Endothelial cell of umbilical vein (primary cell): ENCODE measurements around the gene PCDHA7. TPM values are rescaled to one million over a fixed set of nuclear protein-coding genes. Genes with fewer than 3 reads are reported as not detected.

Source experiments
- BruUV-seq: library from RNA; stranded (reverse); fragments of 400-500 nt; replicated peaks from 2 replicates; lab custom pipeline; 2021; lab: Mats Ljungman, UMichigan
- CTCF ChIA-PET: fragments of 300-600, 350-600 bp; sonication (Branson Sonifier 250); formaldehyde crosslinking; loops from one replicate; lab custom pipeline; 2021; ENCODE audit warnings: antibody characterized with exemption, inconsistent platforms; lab: Charles Lee
- POLR2A ChIA-PET: fragments of 300-600, 350-600 bp; sonication (Branson Sonifier 250); formaldehyde crosslinking; loops from one replicate; lab custom pipeline; 2021; ENCODE audit warnings: antibody characterized with exemption, inconsistent platforms; lab: Charles Lee
- DNase-seq: peaks from one replicate; pipeline ENCODE4 v3.0.0-alpha.2; 2011; ENCODE audit warnings: low read depth, low spot score
- FAIRE-seq: peaks from 2 replicates; lab custom pipeline; 2011; peaks lifted over from hg19 to GRCh38; lab: Jason Lieb, UNC
- H2AFZ ChIP-seq: 2 replicates; pipeline ENCODE4 v1.6.0; 2012; ENCODE audit warnings: low read depth, low read length, control low read depth, inconsistent platforms
- H3K27ac ChIP-seq: 2 replicates; pipeline ENCODE4 v1.5.1; 2011; ENCODE audit warnings: low read depth, mild to moderate bottlenecking, control low read depth, low read length, moderate library complexity; ENCODE audit not compliant: insufficient read depth
- H3K27me3 ChIP-seq, 2 experiments: 2 replicates each; pipeline versions ENCODE4 v1.6.0 to v1.6.1; 2011; ENCODE audit warnings: low read length in 2 of 2, mixed read lengths in 1 of 2; ENCODE audit not compliant: control insufficient read depth in 2 of 2, insufficient read depth in 2 of 2
- H3K36me3 ChIP-seq, 2 experiments: 2 replicates in 1 of 2; 3 replicates in 1 of 2; pipeline ENCODE4 v1.5.1; 2011; ENCODE audit warnings: low read length in 2 of 2, mild to moderate bottlenecking in 1 of 2, moderate library complexity in 1 of 2; ENCODE audit not compliant: control insufficient read depth in 2 of 2, insufficient read depth in 2 of 2; ENCODE audit errors: extremely low read depth in 1 of 2
- H3K4me1 ChIP-seq: 3 replicates; pipeline ENCODE4 v1.5.1; 2011; ENCODE audit warnings: mild to moderate bottlenecking, low read length; ENCODE audit not compliant: control insufficient read depth, insufficient read depth; ENCODE audit errors: extremely low read depth
- H3K4me2 ChIP-seq: 2 replicates; pipeline ENCODE4 v1.6.1; 2011; ENCODE audit warnings: low read length, control low read depth, mixed read lengths; ENCODE audit not compliant: insufficient read depth
- H3K4me3 ChIP-seq, 3 experiments: fragments of 200-600 bp in 1 of 3; sonication (generic), shearing (Covaris generic) in 1 of 3; replicated peaks in 1 of 3; 2 replicates each; pipeline ENCODE4 v1.5.1; 2011 to 2016; ENCODE audit warnings: control low read depth in 3 of 3, low read length in 3 of 3, mild to moderate bottlenecking in 2 of 3, inconsistent platforms in 1 of 3, low read depth in 1 of 3, moderate library complexity in 1 of 3; ENCODE audit not compliant: insufficient read depth in 1 of 3
- H3K79me2 ChIP-seq: 2 replicates; pipeline ENCODE4 v1.6.0; 2012; ENCODE audit warnings: low read length, inconsistent platforms; ENCODE audit not compliant: control insufficient read depth, insufficient read depth
- H3K9ac ChIP-seq: replicated peaks from 2 replicates; pipeline ENCODE3; 2011; ENCODE audit warnings: low read length, control low read depth; ENCODE audit not compliant: insufficient read depth; ENCODE audit errors: extremely low read depth
- H3K9me1 ChIP-seq: replicated peaks from 3 replicates; pipeline ENCODE4 v1.6.0; 2011; ENCODE audit warnings: mild to moderate bottlenecking, low read length; ENCODE audit not compliant: control insufficient read depth, insufficient read depth; ENCODE audit errors: extremely low read depth
- H3K9me3 ChIP-seq: replicated peaks from 2 replicates; pipeline ENCODE4 v1.5.1; 2012; ENCODE audit warnings: low read length, inconsistent platforms; ENCODE audit not compliant: control insufficient read depth, insufficient read depth
- H4K20me1 ChIP-seq: replicated peaks from 2 replicates; pipeline ENCODE3; 2011; ENCODE audit warnings: mild to moderate bottlenecking, low read length; ENCODE audit not compliant: control insufficient read depth, insufficient read depth; ENCODE audit errors: extremely low read depth
- EZH2 ChIP-seq: IDR thresholded peaks from 2 replicates; pipeline ENCODE4 v1.6.1; 2012; ENCODE audit warnings: borderline replicate concordance, low read depth, mild to moderate bottlenecking, moderate library complexity, low read length, inconsistent platforms; ENCODE audit not compliant: severe bottlenecking
- FOS ChIP-seq: IDR thresholded peaks from 2 replicates; pipeline ENCODE4 v1.6.1; 2011; ENCODE audit warnings: mild to moderate bottlenecking, low read length, moderate library complexity, borderline replicate concordance; ENCODE audit not compliant: insufficient read depth
- GATA2 ChIP-seq: IDR thresholded peaks from 2 replicates; pipeline ENCODE4 v1.7.0; 2011; ENCODE audit warnings: low read depth, mild to moderate bottlenecking, moderate library complexity, mixed read lengths, low read length; ENCODE audit not compliant: insufficient read length, insufficient read depth
- JUN ChIP-seq: IDR thresholded peaks from 2 replicates; pipeline ENCODE4 v1.6.1; 2011; ENCODE audit warnings: borderline replicate concordance, low read depth; ENCODE audit not compliant: insufficient read length, insufficient read depth
- MYC ChIP-seq: IDR thresholded peaks from one replicate; pipeline ENCODE4 v1.6.1; 2011; ENCODE audit warnings: mild to moderate bottlenecking, low read depth, low read length
- POLR2A ChIP-seq: IDR thresholded peaks from 2 replicates; pipeline ENCODE4 v1.6.1; 2012; ENCODE audit warnings: low read depth, mild to moderate bottlenecking, control low read depth, low read length
- POLR2AphosphoS5 ChIP-seq: IDR thresholded peaks from 2 replicates; pipeline ENCODE4 v1.6.1; 2012; ENCODE audit warnings: low read depth, mild to moderate bottlenecking, control low read depth, low read length, moderate library complexity; ENCODE audit not compliant: insufficient read depth
- dilution Hi-C: fragments of 300-500 bp; cut with MboI; formaldehyde crosslinking; loops from one replicate; pipeline ENCODE4 v1.15.0; 2019; ENCODE audit warnings: low sequenced_read_pairs; ENCODE audit not compliant: extremely low pct_ligation_motif_present
- intact Hi-C: fragments of 100-400 bp; cut with micrococcal nuclease; formaldehyde crosslinking; loops from one replicate; pipeline ENCODE4 v1.10.0; 2022
- polyA plus RNA-seq, 4 experiments: library from polyadenylated mRNA; depleted of rRNA in 3 of 4; stranded (reverse) in 3 of 4; unstranded in 1 of 4; fragments of >200 nt; gene quantifications; 2 replicates each; pipeline versions ENCODE4 v1.2.1 to v1.2.3, GENCODE V29; 2011 to 2012; ENCODE audit warnings: missing spikeins in 1 of 4
- total RNA-seq: library from RNA; stranded (reverse); gene quantifications from 2 replicates; pipeline ENCODE4 v1.2.3, GENCODE V29; 2021
- TF ChIP-seq, protein P1 (sequence below): IDR thresholded peaks from 2 replicates; pipeline ENCODE4 v1.6.1; 2011; ENCODE audit not compliant: insufficient read depth, insufficient read length
- TF ChIP-seq, protein P2 (sequence below), 2 donors: IDR thresholded peaks; 1 replicate in 1 of 2; 2 replicates in 1 of 2; pipeline ENCODE4 v1.5.1; 2011; ENCODE audit warnings: low read length in 2 of 2, mild to moderate bottlenecking in 2 of 2, moderate library complexity in 2 of 2, control low read depth in 1 of 2, inconsistent platforms in 1 of 2, low read depth in 1 of 2; ENCODE audit not compliant: insufficient read depth in 1 of 2; ENCODE audit errors: extremely low read depth in 1 of 2

The PCDHA7 gene
- total and polyA plus RNA-seq, 2 donors (not counting 3 experiments of a cell fraction or from before 2014, with no cell fraction given): 0.07 TPM; not detected in 1

DNA sequence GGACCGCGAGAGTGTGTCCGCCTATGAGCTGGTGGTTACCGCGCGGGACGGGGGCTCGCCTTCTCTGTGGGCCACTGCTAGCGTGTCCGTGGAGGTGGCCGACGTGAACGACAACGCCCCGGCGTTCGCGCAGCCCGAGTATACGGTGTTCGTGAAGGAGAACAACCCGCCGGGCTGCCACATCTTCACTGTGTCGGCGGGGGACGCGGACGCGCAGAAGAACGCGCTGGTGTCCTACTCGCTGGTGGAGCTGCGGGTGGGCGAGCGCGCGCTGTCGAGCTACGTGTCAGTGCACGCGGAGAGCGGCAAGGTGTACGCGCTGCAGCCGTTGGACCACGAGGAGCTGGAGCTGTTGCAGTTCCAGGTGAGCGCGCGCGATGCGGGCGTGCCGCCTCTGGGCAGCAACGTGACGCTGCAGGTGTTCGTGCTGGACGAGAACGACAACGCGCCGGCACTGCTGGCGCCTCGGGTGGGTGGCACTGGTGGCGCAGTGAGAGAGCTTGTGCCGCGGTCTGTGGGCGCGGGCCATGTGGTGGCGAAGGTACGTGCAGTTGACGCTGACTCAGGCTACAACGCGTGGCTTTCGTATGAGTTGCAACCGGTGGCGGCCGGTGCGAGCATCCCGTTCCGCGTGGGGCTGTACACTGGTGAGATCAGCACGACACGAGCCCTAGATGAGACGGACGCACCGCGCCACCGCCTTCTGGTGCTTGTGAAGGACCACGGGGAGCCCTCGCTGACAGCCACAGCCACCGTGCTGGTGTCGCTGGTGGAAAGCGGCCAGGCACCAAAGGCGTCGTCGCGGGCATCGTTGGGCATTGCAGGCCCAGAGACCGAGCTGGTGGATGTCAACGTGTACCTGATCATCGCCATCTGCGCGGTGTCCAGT lies 1.8 kb downstream of the PCDHA7 start:
- H3K4me2 ChIP-seq: no peak overlapping the region
- no peak for DNase-seq
- intact Hi-C loops (no loop called here), dilution Hi-C loops (no loop called here)
- no peaks in the 10 kb centered on the region for H3K9me3 ChIP-seq
- no peaks in the 10 kb centered on the region for H3K9me1 ChIP-seq
- ChIA-PET POLR2A (no interaction called here), CTCF (no interaction called here)
- H3K27me3 ChIP-seq: no peaks in the 10 kb centered on the region
- H3K4me3 ChIP-seq: no peak overlapping the region
- H4K20me1 ChIP-seq: no peaks in the 10 kb centered on the region
- no peak for FAIRE-seq
- no TSS peak for BruUV-seq
- TF ChIP-seq POLR2AphosphoS5 (no peak), GATA2 (no peak), EZH2 (no peak), MYC (no peak), POLR2A (no peak), FOS (no peak), JUN (no peak)
- TF ChIP-seq, protein P1, sequence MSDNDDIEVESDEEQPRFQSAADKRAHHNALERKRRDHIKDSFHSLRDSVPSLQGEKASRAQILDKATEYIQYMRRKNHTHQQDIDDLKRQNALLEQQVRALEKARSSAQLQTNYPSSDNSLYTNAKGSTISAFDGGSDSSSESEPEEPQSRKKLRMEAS: no peak
- TF ChIP-seq, protein P2, sequence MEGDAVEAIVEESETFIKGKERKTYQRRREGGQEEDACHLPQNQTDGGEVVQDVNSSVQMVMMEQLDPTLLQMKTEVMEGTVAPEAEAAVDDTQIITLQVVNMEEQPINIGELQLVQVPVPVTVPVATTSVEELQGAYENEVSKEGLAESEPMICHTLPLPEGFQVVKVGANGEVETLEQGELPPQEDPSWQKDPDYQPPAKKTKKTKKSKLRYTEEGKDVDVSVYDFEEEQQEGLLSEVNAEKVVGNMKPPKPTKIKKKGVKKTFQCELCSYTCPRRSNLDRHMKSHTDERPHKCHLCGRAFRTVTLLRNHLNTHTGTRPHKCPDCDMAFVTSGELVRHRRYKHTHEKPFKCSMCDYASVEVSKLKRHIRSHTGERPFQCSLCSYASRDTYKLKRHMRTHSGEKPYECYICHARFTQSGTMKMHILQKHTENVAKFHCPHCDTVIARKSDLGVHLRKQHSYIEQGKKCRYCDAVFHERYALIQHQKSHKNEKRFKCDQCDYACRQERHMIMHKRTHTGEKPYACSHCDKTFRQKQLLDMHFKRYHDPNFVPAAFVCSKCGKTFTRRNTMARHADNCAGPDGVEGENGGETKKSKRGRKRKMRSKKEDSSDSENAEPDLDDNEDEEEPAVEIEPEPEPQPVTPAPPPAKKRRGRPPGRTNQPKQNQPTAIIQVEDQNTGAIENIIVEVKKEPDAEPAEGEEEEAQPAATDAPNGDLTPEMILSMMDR (IDR thresholded peaks at IDR 0.05; ENCODE audit: extremely low read depth in 1 of 2, insufficient read depth in 1 of 2, low read depth in 1 of 2, low read length in 2 of 2): no peak
- no peaks in the 10 kb centered on the region for H3K4me1 ChIP-seq
- H3K79me2 ChIP-seq: no peaks in the 10 kb centered on the region
- H3K36me3 ChIP-seq: no peaks in the 10 kb centered on the region
- H2AFZ ChIP-seq: no peak overlapping the region
- no peak overlapping the region for H3K9ac ChIP-seq
- H3K27ac ChIP-seq: no peak overlapping the region
